GM21381 (cell line): ENCODE data around the gene ICAM3.

Source experiments
- ATAC-seq: cut with Tn5 transposase; IDR thresholded peaks from one replicate; pipeline ENCODE4 v1.9.1; 2021; ENCODE audit warnings: mild to moderate bottlenecking, moderate library complexity; ENCODE audit not compliant: unreplicated experiment

ICAM3 gene

GRCh38 chr19:10320602-10321416 is 18.6 kb downstream of the ICAM3 start:
- no peak for ATAC-seq

DNA sequence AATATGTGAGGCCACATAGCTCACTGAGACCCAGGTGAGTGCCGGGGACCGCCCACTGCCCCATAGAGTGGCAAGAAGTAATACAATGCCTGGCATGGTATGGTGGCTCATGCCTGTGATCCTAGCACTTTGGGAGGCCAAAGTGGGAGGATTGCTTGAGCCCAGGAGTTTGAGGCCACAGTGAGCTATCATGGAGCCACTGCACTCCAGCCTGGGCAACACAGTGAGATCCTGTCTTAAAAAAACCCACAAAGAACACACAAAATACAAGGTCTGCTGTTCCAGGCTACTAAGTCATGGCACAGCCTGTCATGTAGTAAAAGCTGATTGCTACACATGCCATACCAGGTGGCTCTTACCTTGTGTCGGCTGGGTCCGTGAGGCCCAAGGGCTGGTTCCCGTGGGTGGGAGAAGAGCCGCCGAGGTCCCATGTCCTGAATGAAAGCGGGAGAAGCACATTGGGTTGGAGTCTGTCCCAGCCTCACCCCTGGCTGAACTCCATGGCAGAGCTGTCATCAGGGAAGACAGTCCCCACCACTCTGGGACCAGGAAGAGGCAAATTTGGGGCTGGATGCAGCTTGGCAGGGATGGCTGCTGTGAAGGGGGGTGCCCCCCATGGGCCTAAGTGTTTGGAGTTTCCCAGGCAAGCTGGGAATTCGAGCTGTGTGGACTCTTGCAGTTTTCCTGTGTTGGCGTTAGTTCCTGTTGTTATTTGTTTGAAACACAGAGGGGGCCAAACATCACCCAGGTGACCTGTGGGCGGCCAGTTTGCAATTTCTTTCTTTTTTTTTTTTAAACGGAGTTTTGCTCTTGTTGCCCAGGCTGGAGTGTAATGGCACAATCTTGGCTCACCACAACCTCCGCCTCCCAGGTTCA is 20.4 kb downstream of the ICAM3 start:
- ATAC-seq = no peak

GRCh38 chr19:10317857-10318462 is 21.5 kb downstream of the ICAM3 start:
- ATAC-seq = no peak

- no peak for ATAC-seq
Measured at GRCh38 chr19:10317045-10317856, 22.2 kb downstream of the ICAM3 start.

- peak; percentile 6 for ATAC-seq
Measured at GRCh38 chr19:10316229-10317044, 23.0 kb downstream of the ICAM3 start.

DNA sequence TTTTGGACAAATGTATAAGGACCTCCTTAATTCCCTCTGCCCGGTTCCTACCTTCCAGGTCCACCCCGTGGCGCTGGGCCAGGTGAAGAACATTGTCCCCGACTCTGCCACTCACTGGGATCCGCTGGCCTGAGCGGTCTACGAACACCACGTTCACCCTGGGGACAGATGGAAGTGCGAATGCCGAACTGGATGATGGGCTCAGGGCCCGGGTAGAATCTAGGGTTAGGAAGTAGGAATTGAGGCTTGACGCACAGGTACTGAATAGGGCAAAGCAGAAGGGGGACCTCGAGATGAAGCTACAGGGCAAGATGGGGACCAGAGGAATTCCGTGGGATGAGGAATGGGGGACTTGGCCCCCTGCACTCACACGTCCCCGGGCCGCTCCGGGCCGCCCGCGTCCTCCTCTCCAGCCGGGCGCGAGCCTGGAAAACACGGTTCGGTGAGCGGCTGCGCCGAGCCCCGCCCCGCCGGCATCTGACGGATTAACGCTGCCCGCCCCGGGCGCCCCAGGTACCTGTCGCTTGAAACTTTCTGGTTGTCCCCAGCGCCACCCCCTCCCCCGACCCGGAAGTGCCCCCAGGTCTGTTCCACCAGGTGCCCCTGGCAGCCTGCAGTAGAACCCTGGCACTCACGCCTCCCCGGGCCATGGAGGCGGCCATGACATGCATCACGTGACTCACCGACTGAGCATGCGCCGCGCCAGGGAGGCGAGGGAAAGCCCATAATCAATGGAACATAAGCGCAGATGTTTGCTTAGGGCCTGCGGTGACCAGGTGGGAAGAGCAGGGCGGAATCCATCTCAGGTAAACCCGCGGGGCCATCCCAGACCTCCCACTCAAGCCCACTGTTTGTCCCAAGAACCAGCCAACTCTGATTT is 23.8 kb downstream of the ICAM3 start, which contains the start of gene FDX2:
Gene FDX2 (minus strand): TSS at position 681 of the 880 bp plus-strand sequence. CDS start 19 bp downstream, at position 662.
- ATAC-seq = peak; percentile 81

DNA sequence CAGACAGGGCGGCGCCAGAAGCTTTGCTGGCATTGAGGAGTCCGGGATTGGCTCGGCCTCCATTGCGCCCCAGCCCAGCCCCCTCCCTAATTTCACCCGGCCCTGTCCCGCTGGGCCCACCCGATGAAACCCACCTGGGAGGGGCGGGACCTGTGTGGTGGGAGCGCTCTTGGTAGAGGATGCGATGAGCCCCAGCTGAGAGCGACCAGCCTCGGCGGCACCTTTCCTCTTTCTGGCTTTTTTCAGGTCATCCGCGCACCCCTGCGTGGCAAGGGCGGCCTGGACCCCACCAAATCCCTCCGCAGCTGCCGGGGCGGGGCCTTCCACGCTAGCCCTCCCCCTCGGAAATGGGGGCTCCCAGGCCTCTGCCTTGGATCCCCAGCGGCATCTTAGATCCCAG is 30.0 kb downstream of the ICAM3 start, which contains the start of gene ZGLP1:
Gene ZGLP1 (minus strand): TSS at position 393 of the 400 bp plus-strand sequence.
- no peak for ATAC-seq

- ATAC-seq = no peak
Measured at GRCh38 chr19:10306327-10306726, 33.1 kb downstream of the ICAM3 start.

- no peak for ATAC-seq
Measured at GRCh38 chr19:10305139-10305806, 34.2 kb downstream of the ICAM3 start.

DNA sequence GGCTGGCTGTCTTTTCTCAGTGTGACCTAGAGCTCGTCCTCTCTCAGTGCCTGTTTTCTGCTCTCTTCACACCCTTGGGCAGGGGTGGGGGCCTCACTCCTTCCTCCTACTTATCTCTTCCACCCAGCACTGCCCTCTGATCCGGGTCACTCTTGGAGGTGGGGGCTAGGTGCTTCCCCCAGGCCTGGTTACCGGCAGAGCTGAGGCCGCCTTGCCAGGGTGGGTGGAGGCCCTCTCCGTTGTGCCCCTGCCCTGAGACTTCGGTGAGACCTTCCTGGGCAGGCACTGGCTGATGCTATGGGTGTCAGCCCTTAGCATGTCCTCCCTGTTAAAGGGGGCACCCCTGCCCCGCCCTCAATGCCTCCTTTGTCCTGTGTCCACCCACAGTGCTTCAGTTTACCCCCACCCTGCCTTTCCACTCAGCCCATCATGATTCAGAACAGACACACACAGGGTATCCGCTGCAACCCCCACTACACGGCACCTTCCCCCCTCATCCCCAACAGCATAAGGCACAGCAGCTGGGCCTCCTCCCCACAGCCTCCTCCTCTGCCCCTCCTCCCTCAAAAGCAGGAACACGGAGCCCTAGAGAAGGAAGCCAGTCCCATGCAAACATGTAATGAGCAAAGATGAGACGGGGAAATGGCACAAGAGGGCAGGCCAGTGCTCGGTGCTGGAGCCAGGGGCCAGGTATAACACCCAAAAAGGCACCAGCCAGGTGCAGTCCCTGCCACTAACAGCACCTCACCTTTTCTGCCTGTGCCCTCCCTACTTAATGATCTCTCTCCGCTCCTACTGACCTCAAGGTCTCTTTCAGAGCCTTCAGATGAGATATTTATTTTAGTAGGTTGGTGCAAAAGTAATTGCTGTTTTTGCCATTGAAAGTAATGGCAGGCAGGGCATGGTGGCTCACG is 39.6 kb downstream of the ICAM3 start:
- no peak for ATAC-seq

DNA sequence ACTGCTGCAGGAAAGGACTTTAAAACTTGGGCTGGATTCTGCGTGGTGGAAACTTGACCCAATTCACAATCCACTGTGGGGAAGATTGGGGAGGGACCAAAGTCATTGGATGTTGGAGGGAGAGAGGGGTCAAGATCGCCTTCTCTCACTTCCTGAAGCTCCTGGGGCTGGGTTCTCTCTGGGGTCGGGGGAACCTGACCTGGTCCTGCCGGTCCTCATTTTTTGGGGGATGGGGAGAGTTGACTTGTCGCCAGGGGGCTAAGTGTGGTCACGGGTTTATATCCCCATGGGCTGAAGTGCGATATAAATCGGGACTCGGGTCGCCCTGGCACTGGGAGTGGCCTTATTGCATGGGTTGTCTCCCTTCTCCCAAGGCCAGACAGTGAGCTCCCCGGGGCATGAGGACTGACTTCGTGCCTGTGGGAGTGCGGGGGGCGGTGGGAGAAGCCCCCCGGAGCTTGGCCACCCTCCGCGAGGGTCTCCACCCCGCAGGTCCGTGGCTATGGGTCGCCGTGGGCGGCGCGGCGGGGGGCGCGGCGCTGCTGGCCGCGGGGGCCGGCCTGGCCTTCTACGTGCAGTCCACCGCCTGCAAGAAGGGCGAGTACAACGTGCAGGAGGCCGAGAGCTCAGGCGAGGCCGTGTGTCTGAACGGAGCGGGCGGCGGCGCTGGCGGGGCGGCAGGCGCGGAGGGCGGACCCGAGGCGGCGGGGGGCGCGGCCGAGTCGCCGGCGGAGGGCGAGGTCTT is 43.4 kb downstream of the ICAM3 start:
- no peak for ATAC-seq

DNA sequence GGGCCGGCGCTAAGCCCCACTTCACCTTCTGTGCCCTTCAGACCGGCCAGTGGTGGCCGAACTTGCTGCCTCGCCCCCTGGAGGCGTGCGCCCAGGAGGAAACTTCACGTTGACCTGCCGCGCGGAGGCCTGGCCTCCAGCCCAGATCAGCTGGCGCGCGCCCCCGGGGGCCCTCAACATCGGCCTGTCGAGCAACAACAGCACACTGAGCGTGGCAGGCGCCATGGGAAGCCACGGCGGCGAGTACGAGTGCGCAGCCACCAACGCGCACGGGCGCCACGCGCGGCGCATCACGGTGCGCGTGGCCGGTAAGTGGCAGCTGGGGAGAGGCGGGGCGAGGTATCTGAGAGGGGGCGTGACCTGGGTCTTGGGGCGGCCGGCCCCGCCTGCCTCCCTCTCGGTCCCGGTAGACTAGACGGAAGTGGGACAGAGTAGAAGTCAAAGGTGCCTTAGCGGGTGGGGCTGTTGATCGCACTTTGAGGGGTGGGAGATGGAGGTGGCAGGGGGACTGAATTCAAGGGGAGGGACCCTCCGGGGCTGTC is 44.0 kb downstream of the ICAM3 start:
- no peak for ATAC-seq

DNA sequence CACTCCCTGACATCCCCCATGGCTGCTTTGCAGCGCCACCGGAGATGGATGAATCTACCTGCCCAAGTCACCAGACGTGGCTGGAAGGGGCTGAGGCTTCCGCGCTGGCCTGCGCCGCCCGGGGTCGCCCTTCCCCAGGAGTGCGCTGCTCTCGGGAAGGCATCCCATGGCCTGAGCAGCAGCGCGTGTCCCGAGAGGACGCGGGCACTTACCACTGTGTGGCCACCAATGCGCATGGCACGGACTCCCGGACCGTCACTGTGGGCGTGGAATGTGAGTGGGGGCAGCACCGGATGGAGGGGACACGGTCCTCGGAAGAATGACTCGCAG is 45.1 kb downstream of the ICAM3 start:
- no peak for ATAC-seq

- no peak for ATAC-seq
Measured at GRCh38 chr19:10293637-10294367, 45.6 kb downstream of the ICAM3 start.

GRCh38 chr19:10292789-10293636 is 46.4 kb downstream of the ICAM3 start:
- ATAC-seq = no peak
